Endothelial cell of umbilical vein (primary cell): ENCODE measurements around the gene TTLL10. TPM values are rescaled to one million over a fixed set of nuclear protein-coding genes. Genes with fewer than 3 reads are reported as not detected.

Experiments used
- BruUV-seq: library from RNA; stranded (reverse); fragments of 400-500 nt; replicated peaks from 2 replicates; lab custom pipeline; 2021; lab: Mats Ljungman, UMichigan
- CTCF ChIA-PET: fragments of 300-600, 350-600 bp; sonication (Branson Sonifier 250); formaldehyde crosslinking; loops from one replicate; lab custom pipeline; 2021; ENCODE audit warnings: antibody characterized with exemption, inconsistent platforms; lab: Charles Lee
- POLR2A ChIA-PET: fragments of 300-600, 350-600 bp; sonication (Branson Sonifier 250); formaldehyde crosslinking; loops from one replicate; lab custom pipeline; 2021; ENCODE audit warnings: antibody characterized with exemption, inconsistent platforms; lab: Charles Lee
- DNase-seq: peaks from one replicate; pipeline ENCODE4 v3.0.0-alpha.2; 2011; ENCODE audit warnings: low read depth, low spot score
- FAIRE-seq: peaks from 2 replicates; lab custom pipeline; 2011; peaks lifted over from hg19 to GRCh38; lab: Jason Lieb, UNC
- H2AFZ ChIP-seq: 2 replicates; pipeline ENCODE4 v1.6.0; 2012; ENCODE audit warnings: low read depth, low read length, control low read depth, inconsistent platforms
- H3K27ac ChIP-seq: 2 replicates; pipeline ENCODE4 v1.5.1; 2011; ENCODE audit warnings: low read depth, mild to moderate bottlenecking, control low read depth, low read length, moderate library complexity; ENCODE audit not compliant: insufficient read depth
- H3K27me3 ChIP-seq, 2 experiments: 2 replicates each; pipeline versions ENCODE4 v1.6.0 to v1.6.1; 2011; ENCODE audit warnings: low read length in 2 of 2, mixed read lengths in 1 of 2; ENCODE audit not compliant: control insufficient read depth in 2 of 2, insufficient read depth in 2 of 2
- H3K36me3 ChIP-seq, 2 experiments: 2 replicates in 1 of 2; 3 replicates in 1 of 2; pipeline ENCODE4 v1.5.1; 2011; ENCODE audit warnings: low read length in 2 of 2, mild to moderate bottlenecking in 1 of 2, moderate library complexity in 1 of 2; ENCODE audit not compliant: control insufficient read depth in 2 of 2, insufficient read depth in 2 of 2; ENCODE audit errors: extremely low read depth in 1 of 2
- H3K4me1 ChIP-seq: 3 replicates; pipeline ENCODE4 v1.5.1; 2011; ENCODE audit warnings: mild to moderate bottlenecking, low read length; ENCODE audit not compliant: control insufficient read depth, insufficient read depth; ENCODE audit errors: extremely low read depth
- H3K4me2 ChIP-seq: 2 replicates; pipeline ENCODE4 v1.6.1; 2011; ENCODE audit warnings: low read length, control low read depth, mixed read lengths; ENCODE audit not compliant: insufficient read depth
- H3K4me3 ChIP-seq, 3 experiments: fragments of 200-600 bp in 1 of 3; sonication (generic), shearing (Covaris generic) in 1 of 3; replicated peaks in 1 of 3; 2 replicates each; pipeline ENCODE4 v1.5.1; 2011 to 2016; ENCODE audit warnings: control low read depth in 3 of 3, low read length in 3 of 3, mild to moderate bottlenecking in 2 of 3, inconsistent platforms in 1 of 3, low read depth in 1 of 3, moderate library complexity in 1 of 3; ENCODE audit not compliant: insufficient read depth in 1 of 3
- H3K79me2 ChIP-seq: 2 replicates; pipeline ENCODE4 v1.6.0; 2012; ENCODE audit warnings: low read length, inconsistent platforms; ENCODE audit not compliant: control insufficient read depth, insufficient read depth
- H3K9ac ChIP-seq: replicated peaks from 2 replicates; pipeline ENCODE3; 2011; ENCODE audit warnings: low read length, control low read depth; ENCODE audit not compliant: insufficient read depth; ENCODE audit errors: extremely low read depth
- H3K9me1 ChIP-seq: replicated peaks from 3 replicates; pipeline ENCODE4 v1.6.0; 2011; ENCODE audit warnings: mild to moderate bottlenecking, low read length; ENCODE audit not compliant: control insufficient read depth, insufficient read depth; ENCODE audit errors: extremely low read depth
- H3K9me3 ChIP-seq: replicated peaks from 2 replicates; pipeline ENCODE4 v1.5.1; 2012; ENCODE audit warnings: low read length, inconsistent platforms; ENCODE audit not compliant: control insufficient read depth, insufficient read depth
- H4K20me1 ChIP-seq: replicated peaks from 2 replicates; pipeline ENCODE3; 2011; ENCODE audit warnings: mild to moderate bottlenecking, low read length; ENCODE audit not compliant: control insufficient read depth, insufficient read depth; ENCODE audit errors: extremely low read depth
- CTCF ChIP-seq, 2 donors: IDR thresholded peaks; 1 replicate in 1 of 2; 2 replicates in 1 of 2; pipeline ENCODE4 v1.5.1; 2011; ENCODE audit warnings: low read length in 2 of 2, mild to moderate bottlenecking in 2 of 2, moderate library complexity in 2 of 2, control low read depth in 1 of 2, inconsistent platforms in 1 of 2, low read depth in 1 of 2; ENCODE audit not compliant: insufficient read depth in 1 of 2; ENCODE audit errors: extremely low read depth in 1 of 2
- EZH2 ChIP-seq: IDR thresholded peaks from 2 replicates; pipeline ENCODE4 v1.6.1; 2012; ENCODE audit warnings: borderline replicate concordance, low read depth, mild to moderate bottlenecking, moderate library complexity, low read length, inconsistent platforms; ENCODE audit not compliant: severe bottlenecking
- FOS ChIP-seq: IDR thresholded peaks from 2 replicates; pipeline ENCODE4 v1.6.1; 2011; ENCODE audit warnings: mild to moderate bottlenecking, low read length, moderate library complexity, borderline replicate concordance; ENCODE audit not compliant: insufficient read depth
- GATA2 ChIP-seq: IDR thresholded peaks from 2 replicates; pipeline ENCODE4 v1.7.0; 2011; ENCODE audit warnings: low read depth, mild to moderate bottlenecking, moderate library complexity, mixed read lengths, low read length; ENCODE audit not compliant: insufficient read length, insufficient read depth
- JUN ChIP-seq: IDR thresholded peaks from 2 replicates; pipeline ENCODE4 v1.6.1; 2011; ENCODE audit warnings: borderline replicate concordance, low read depth; ENCODE audit not compliant: insufficient read length, insufficient read depth
- MYC ChIP-seq: IDR thresholded peaks from one replicate; pipeline ENCODE4 v1.6.1; 2011; ENCODE audit warnings: mild to moderate bottlenecking, low read depth, low read length
- dilution Hi-C: fragments of 300-500 bp; cut with MboI; formaldehyde crosslinking; loops from one replicate; pipeline ENCODE4 v1.15.0; 2019; ENCODE audit warnings: low sequenced_read_pairs; ENCODE audit not compliant: extremely low pct_ligation_motif_present
- intact Hi-C: fragments of 100-400 bp; cut with micrococcal nuclease; formaldehyde crosslinking; loops from one replicate; pipeline ENCODE4 v1.10.0; 2022
- polyA plus RNA-seq, 4 experiments: library from polyadenylated mRNA; depleted of rRNA in 3 of 4; stranded (reverse) in 3 of 4; unstranded in 1 of 4; fragments of >200 nt; gene quantifications; 2 replicates each; pipeline versions ENCODE4 v1.2.1 to v1.2.3, GENCODE V29; 2011 to 2012; ENCODE audit warnings: missing spikeins in 1 of 4
- total RNA-seq: library from RNA; stranded (reverse); gene quantifications from 2 replicates; pipeline ENCODE4 v1.2.3, GENCODE V29; 2021

TTLL10 gene
- total and polyA plus RNA-seq, 2 donors (not counting 3 experiments of a cell fraction or from before 2014, with no cell fraction given) = not detected

- H3K4me3 ChIP-seq = no peak overlapping the region
- POLR2A ChIA-PET = no interaction called here
- no peaks in the 10 kb centered on the region for H3K9me1 ChIP-seq
- H3K27ac ChIP-seq = no peak overlapping the region
- no peaks in the 10 kb centered on the region for H3K36me3 ChIP-seq
- H3K4me1 ChIP-seq = no peaks in the 10 kb centered on the region
- H3K4me2 ChIP-seq = no peak overlapping the region
- H4K20me1 ChIP-seq = no peaks in the 10 kb centered on the region
- intact Hi-C loops = no loop called here
- DNase-seq = no peak
- no peak for FAIRE-seq
- dilution Hi-C loops = no loop called here
- no peak overlapping the region for H3K9ac ChIP-seq
- H3K79me2 ChIP-seq = no peaks in the 10 kb centered on the region
- H3K27me3 ChIP-seq = peaks cover 0 to 5% of the 10 kb centered on the region in 2 experiments
- CTCF ChIA-PET = interaction anchor here (1.2 kb wide), 1 partner anchor 50 kb away, joined by 3 read pairs; no protein-coding TSS in a partner anchor
- TF ChIP-seq MYC = no peak
- no peaks in the 10 kb centered on the region for H3K9me3 ChIP-seq
- no TSS peak for BruUV-seq
- H2AFZ ChIP-seq = no peak overlapping the region
Observed at GRCh38 chr1:1241588-1242219, 68.0 kb downstream of the TTLL10 start.

- BruUV-seq = no TSS peak
Observed at GRCh38 chr1:1242461-1243265, 69.0 kb downstream of the TTLL10 start.

More at GRCh38 chr1:1242461-1243265, 69.0 kb downstream of the TTLL10 start:
- Histone ChIP-seq H3K27me3 (peaks cover 6 to 14% of the 10 kb centered on the region in 2 experiments), H3K9ac (no peak overlapping the region), H3K4me3 (no peak overlapping the region), H3K4me1 (no peaks in the 10 kb centered on the region), H2AFZ (no peak overlapping the region), H3K9me1 (no peaks in the 10 kb centered on the region), H4K20me1 (no peaks in the 10 kb centered on the region), H3K36me3 (no peaks in the 10 kb centered on the region), H3K4me2 (no peak overlapping the region), H3K9me3 (no peaks in the 10 kb centered on the region), H3K79me2 (no peaks in the 10 kb centered on the region), H3K27ac (no peak overlapping the region)
- intact Hi-C loops = no loop called here
- no peak for FAIRE-seq
- POLR2A ChIA-PET = no interaction called here
- DNase-seq = no peak
- dilution Hi-C loops = no loop called here
- CTCF ChIA-PET = interaction anchor here (1.2 kb wide), 1 partner anchor 49 kb away, joined by 3 read pairs; no protein-coding TSS in a partner anchor
- TF ChIP-seq FOS = no peak
- no peak for TF ChIP-seq EZH2
- TF ChIP-seq GATA2 = no peak
- no peak for TF ChIP-seq CTCF (IDR thresholded peaks at IDR 0.05; ENCODE audit: extremely low read depth in 1 of 2, insufficient read depth in 1 of 2, low read depth in 1 of 2, low read length in 2 of 2)
- no peak for TF ChIP-seq JUN
